NCI-H2029 treated with DMSO at 0.1 percent for 48 hours (cell line): ENCODE measurements around the gene TP53TG3C.
"Not testable (repeated sequence)": the region's sequence is repeated elsewhere in the genome, so short reads cannot be mapped to it uniquely, and the experiment has no call there.

Experiments used
- DNase-seq: peaks from one replicate; lab custom pipeline; 2025; lab: John Stamatoyannopoulos, UW

The TP53TG3C gene

GRCh38 chr16:33193926-33194325 lies at the start of gene TP53TG3C:
Gene TP53TG3C, plus strand, starts transcription at chr16:33194226. Its CDS starts 68 bp downstream, at chr16:33194294.
- not testable (repeated sequence) for DNase-seq
